Measurements from ENCODE around the gene MRPL28. TPM values are rescaled to one million over a fixed set of nuclear protein-coding genes. Genes with fewer than 3 reads are reported as not detected.

MRPL28 gene
- total RNA-seq, 2 experiments from 2014 or later = 76.8 to 77.3 TPM

DNA sequence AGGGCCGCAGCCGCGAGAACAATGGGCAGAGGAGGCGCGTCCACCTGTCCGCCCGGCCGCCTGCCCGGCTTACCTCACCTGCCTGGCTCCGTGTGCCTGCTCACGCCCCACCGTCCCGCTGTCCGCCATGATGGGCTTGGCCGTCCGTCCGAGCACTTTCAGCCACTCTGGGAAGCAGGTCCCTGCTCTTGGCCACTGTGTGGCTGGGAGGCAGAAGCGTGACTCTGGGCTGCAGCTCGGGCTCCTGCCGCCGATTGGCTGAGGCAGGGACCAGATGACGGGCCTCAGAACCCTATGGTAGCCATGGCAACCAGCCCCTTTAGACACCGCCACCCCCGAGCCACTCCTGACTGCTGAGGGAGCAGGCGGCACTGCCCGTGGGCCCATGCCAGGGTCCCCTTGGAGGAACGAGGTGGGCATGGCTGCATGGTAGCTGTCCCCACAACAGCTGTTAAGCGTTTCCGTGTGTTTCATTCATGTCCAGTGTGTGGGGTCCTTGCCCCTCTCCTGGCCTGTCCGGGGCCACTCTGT is 8.9 kb downstream of the MRPL28 start:
- Mint-ChIP-seq H3K9me3 (no peaks in the 10 kb centered on the region), H3K4me1 (ENCODE audit: low read depth) (peaks cover 6% of the 10 kb centered on the region), H3K36me3 (no peaks in the 10 kb centered on the region), H3K4me3 (no peak overlapping the region), H3K27ac (no peak overlapping the region), H3K27me3 (peaks cover 4% of the 10 kb centered on the region)
- no peak for DNase-seq
- ChIA-PET CTCF (interaction anchor here (0.7 to 3.2 kb wide), 19 partner anchors 9 to 315 kb away, joined by 3 to 52 read pairs (median 6); partner anchors contain the start of genes FAM234A and MRPL28), POLR2A (interaction anchor here (0.6 to 1.5 kb wide), 2 partner anchors 10 to 110 kb away, joined by 3 to 4 read pairs; partner anchors contain the start of gene MRPL28)
- intact Hi-C loops (cut with micrococcal nuclease) = loop anchor here (5.0 kb wide), 1 partner anchor 254 kb away; no protein-coding TSS in a partner anchor

DNA sequence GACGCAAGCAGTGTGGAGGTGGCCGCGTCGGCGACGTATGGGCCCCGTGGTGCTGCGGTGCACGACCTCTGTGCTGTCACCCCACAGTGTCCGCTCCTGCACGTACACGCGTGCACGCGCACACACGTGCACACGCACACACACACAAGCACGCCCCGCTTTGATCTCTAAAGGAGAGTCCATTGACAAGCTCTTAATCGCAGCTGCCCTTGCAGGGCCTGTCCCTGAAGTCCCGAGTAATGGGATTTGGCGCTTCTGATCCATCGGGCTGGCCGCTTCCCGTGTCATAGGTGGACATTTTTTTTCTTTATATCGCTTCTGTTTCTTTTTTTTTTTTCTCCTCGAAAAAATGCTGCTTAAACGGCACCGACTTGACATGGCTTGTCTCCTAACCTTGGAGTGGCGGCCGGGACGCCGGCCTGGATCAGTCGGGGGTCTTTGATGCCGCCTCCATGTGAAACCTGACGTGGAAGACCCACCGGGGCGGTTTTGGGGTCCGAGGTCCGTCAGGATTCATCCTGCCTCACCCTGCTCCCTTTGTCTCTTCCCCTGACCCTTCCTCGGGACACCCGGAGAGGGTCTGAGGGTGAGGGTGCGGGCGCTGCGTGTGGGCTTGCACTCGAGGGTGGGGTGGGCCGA is 9.5 kb downstream of the MRPL28 start:
- intact Hi-C loops (cut with micrococcal nuclease) = loop anchor here (5.0 kb wide), 1 partner anchor 254 kb away; no protein-coding TSS in a partner anchor
- Mint-ChIP-seq H3K9me3 (no peaks in the 10 kb centered on the region), H3K27me3 (peaks cover 4% of the 10 kb centered on the region), H3K27ac (no peak overlapping the region), H3K4me1 (ENCODE audit: low read depth) (peaks cover 6% of the 10 kb centered on the region), H3K4me3 (no peak overlapping the region), H3K36me3 (no peaks in the 10 kb centered on the region)
- ChIA-PET POLR2A (no interaction called here), CTCF (interaction anchor here (0.9 to 3.2 kb wide), 7 partner anchors 10 to 264 kb away, joined by 3 to 52 read pairs (median 6); no protein-coding TSS in a partner anchor)
- no peak for DNase-seq

GRCh38 chr16:359871-360697 is 10.3 kb downstream of the MRPL28 start:
- no peak overlapping the region for H3K4me3 Mint-ChIP-seq
- DNase-seq = no peak
- H3K27me3 Mint-ChIP-seq = peaks cover 4% of the 10 kb centered on the region
- intact Hi-C loops (cut with micrococcal nuclease) = loop anchor here (5.0 kb wide), 1 partner anchor 253 kb away; no protein-coding TSS in a partner anchor
- no peaks in the 10 kb centered on the region for H3K36me3 Mint-ChIP-seq
- POLR2A ChIA-PET = no interaction called here
- no peak overlapping the region for H3K27ac Mint-ChIP-seq
- no peaks in the 10 kb centered on the region for H3K9me3 Mint-ChIP-seq
- CTCF ChIA-PET = interaction anchor here (1.0 kb wide), 1 partner anchor 253 kb away, joined by 6 read pairs; no protein-coding TSS in a partner anchor
- peaks cover 11% of the 10 kb centered on the region for H3K4me1 Mint-ChIP-seq (ENCODE audit: low read depth)

DNA sequence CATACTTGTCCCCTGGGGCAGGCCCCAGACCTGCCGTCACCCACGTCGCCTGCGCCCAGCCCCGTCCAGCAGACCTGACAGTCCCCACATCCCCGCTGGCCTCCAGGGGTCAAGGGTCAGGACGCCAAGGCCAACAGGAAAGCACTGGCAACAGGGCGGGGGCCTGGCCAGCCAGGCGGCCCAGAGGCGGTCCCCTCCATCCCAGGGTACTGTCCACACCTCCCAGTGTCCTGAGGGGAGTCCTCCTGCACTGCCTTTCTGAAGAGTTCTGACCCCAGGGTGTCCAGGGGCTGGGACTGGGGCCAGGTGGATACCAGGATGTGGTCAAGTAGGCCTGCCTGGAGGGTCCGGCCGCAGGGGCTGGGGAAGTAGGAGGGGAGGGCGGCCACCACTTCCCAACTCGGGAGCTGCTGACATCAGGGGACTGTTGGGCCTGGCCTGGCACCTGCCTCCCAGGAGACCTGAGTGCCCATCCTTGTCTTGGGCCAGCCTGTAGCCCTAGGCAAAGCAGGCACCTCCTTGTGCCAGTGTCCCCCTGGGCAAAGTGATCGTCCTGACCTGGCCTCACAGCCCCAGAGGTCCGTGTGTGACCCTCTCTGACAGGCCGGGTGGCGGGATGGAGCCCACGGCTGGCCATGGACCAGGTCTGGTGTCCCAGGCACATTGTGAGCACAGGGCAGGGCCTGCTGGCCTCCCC is 11.1 kb downstream of the MRPL28 start:
- Mint-ChIP-seq H3K4me1 (ENCODE audit: low read depth) (peaks cover 16% of the 10 kb centered on the region), H3K27me3 (peaks cover 4% of the 10 kb centered on the region), H3K9me3 (no peaks in the 10 kb centered on the region), H3K27ac (no peak overlapping the region), H3K36me3 (no peaks in the 10 kb centered on the region), H3K4me3 (no peak overlapping the region)
- no peak for DNase-seq
- POLR2A ChIA-PET = no interaction called here
- CTCF ChIA-PET = no interaction called here
- intact Hi-C loops (cut with micrococcal nuclease) = no loop called here

GRCh38 chr16:356741-357140 is 13.6 kb downstream of the MRPL28 start:
- ChIA-PET CTCF (interaction anchor here (1.1 to 1.2 kb wide), 3 partner anchors 26 to 131 kb away, joined by 3 to 4 read pairs (median 3); no protein-coding TSS in a partner anchor), POLR2A (interaction anchor here (0.8 kb wide), 1 partner anchor 175 kb away, joined by 3 read pairs; no protein-coding TSS in a partner anchor)
- Mint-ChIP-seq H3K36me3 (no peaks in the 10 kb centered on the region), H3K4me3 (no peak overlapping the region), H3K4me1 (ENCODE audit: low read depth) (peaks cover 18% of the 10 kb centered on the region), H3K27ac (no peak overlapping the region), H3K27me3 (no peaks in the 10 kb centered on the region), H3K9me3 (no peaks in the 10 kb centered on the region)
- intact Hi-C loops (cut with micrococcal nuclease) = no loop called here
- DNase-seq = no peak

GRCh38 chr16:354971-355461 is 15.3 kb downstream of the MRPL28 start:
- POLR2A ChIA-PET = interaction anchor here (1.1 kb wide), 1 partner anchor 120 kb away, joined by 5 read pairs; the partner anchor contains the start of gene FAM234A
- peaks cover 4% of the 10 kb centered on the region for H3K36me3 Mint-ChIP-seq
- no peaks in the 10 kb centered on the region for H3K9me3 Mint-ChIP-seq
- peaks cover 28% of the 10 kb centered on the region for H3K4me1 Mint-ChIP-seq (ENCODE audit: low read depth)
- CTCF ChIA-PET = interaction anchor here (0.6 to 1.3 kb wide), 5 partner anchors 9 to 248 kb away, joined by 3 to 5 read pairs (median 3); no protein-coding TSS in a partner anchor
- H3K27me3 Mint-ChIP-seq = no peaks in the 10 kb centered on the region
- H3K27ac Mint-ChIP-seq = peak overlapping the region; percentile 65
- H3K4me3 Mint-ChIP-seq = no peak overlapping the region
- intact Hi-C loops (cut with micrococcal nuclease) = no loop called here
- no peak for DNase-seq

GRCh38 chr16:354291-354881 is 16.0 kb downstream of the MRPL28 start:
- Mint-ChIP-seq H3K27ac (peak overlapping the region; percentile 49), H3K27me3 (no peaks in the 10 kb centered on the region), H3K4me3 (no peak overlapping the region), H3K4me1 (ENCODE audit: low read depth) (peaks cover 34% of the 10 kb centered on the region), H3K36me3 (peaks cover 4% of the 10 kb centered on the region), H3K9me3 (no peaks in the 10 kb centered on the region)
- ChIA-PET CTCF (interaction anchor here (0.7 to 2.1 kb wide), 3 partner anchors 106 to 247 kb away, joined by 3 to 4 read pairs (median 3); no protein-coding TSS in a partner anchor), POLR2A (interaction anchor here (1.1 kb wide), 1 partner anchor 119 kb away, joined by 5 read pairs; the partner anchor contains the start of gene FAM234A)
- DNase-seq = no peak
- intact Hi-C loops (cut with micrococcal nuclease) = no loop called here

DNA sequence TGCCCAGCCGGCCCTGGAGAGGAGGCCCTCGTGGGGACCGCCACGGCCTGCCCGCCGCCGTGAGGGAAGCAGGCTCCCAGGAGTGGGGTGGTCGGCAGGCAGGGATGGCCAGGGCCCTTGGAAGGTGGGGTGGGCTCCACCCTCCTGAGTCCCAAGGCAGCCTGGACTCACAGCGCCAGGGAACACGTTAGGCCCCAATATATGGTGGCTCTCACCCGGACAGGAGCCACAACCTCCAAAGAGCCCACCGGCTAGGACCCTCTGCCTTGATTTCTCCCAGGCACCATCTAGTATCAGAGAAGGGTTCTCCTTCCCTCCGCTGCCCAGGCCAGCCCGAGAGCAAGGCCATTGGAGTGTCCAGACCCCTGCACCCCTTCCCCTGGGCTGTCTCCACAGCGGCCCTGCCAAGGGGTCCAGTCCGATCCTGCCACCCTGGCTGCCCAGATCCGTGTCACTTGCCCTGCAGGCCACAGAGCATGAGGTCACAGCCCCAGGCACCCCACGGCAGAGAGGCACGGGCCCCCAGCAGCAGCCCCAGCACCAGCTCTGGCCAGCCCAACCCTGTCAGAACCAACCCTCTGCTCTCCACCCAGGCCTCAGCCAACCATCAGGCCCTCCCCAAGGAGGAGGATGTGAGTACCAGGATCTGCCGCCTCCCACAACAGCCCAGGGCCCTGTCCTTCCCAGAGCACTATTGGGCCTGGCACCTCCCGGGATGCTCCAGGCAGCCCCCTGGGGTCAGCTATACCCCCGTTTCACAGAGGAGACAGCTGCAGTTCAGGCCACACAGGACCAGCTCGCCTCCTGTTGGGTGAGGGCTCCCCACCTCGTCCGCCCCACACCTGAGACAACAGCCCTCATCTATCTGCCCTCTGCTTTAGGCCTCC is 16.7 kb downstream of the MRPL28 start:
- ChIA-PET CTCF (interaction anchor here (1.8 to 2.1 kb wide), 2 partner anchors 118 to 247 kb away, joined by 4 to 9 read pairs; partner anchors contain the start of gene FAM234A), POLR2A (interaction anchor here (1.9 kb wide), 1 partner anchor 300 kb away, joined by 4 read pairs; the partner anchor contains the start of genes POLR3K and SNRNP25)
- Mint-ChIP-seq H3K27me3 (no peaks in the 10 kb centered on the region), H3K36me3 (peaks cover 4% of the 10 kb centered on the region), H3K9me3 (no peaks in the 10 kb centered on the region), H3K4me3 (no peak overlapping the region), H3K4me1 (ENCODE audit: low read depth) (peaks cover 38% of the 10 kb centered on the region), H3K27ac (peak overlapping the region; percentile 49)
- intact Hi-C loops (cut with micrococcal nuclease) = loop anchor here (2.0 kb wide), 3 partner anchors 17 to 119 kb away; partner anchors contain the start of genes DECR2, FAM234A and MRPL28
- no peak for DNase-seq

DNA sequence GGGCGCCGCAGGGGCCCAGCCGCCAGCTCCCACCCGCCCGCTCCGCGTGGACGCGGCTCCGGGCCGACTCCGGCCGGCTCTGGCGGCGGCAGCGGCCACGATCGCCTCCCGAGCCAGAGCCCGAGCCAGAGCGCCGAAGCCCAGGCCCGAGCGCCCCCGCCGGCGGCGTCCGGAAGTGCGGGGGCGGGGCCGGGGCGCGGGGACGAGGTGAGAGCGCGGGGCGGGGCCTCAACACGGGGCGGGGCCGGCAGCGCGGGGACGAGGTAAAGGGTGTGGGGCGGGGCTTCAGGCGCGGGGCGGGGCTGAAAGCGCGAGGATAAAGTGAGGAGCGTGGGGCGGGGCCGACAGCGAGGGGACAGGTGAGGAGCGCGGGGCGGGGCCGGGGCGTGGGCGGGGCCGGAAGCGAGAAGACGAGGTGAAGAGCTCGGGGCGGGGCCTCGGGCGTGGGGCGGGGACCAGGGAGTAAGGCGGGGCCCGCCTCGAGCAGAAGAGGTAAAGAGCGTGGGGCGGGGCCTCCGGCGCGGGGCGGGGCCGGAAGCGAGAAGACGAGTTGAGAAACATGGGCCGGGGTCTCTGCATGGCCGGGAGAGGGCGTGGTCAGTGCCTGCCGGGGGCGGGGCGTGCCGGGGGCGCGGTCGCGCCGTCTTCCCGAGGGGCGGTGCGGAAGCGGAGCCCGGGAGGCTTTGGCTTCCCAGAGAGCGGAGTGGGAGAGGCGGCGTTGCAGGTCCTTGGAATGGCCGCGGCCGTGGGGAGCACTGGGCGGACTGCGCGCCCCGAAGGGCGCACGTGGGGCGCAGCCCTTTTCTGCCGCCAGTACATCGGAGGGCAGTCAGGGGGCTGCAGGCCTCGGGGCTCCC is 17.6 kb downstream of the MRPL28 start, which contains the start of gene AXIN1:
Gene AXIN1, minus strand, starts transcription at position 177 of the 857 bp plus-strand sequence. CDS start 5,698 bp downstream, outside the sequence.
- CTCF ChIA-PET = interaction anchor here (1.8 to 2.1 kb wide), 2 partner anchors 118 to 246 kb away, joined by 4 to 9 read pairs; partner anchors contain the start of gene FAM234A
- peak within 1 kb of the TSS; percentile 81 for H3K4me3 Mint-ChIP-seq
- peaks cover 4% of the 10 kb centered on the region for H3K36me3 Mint-ChIP-seq
- no peaks in the 10 kb centered on the region for H3K27me3 Mint-ChIP-seq
- POLR2A ChIA-PET = interaction anchor here (1.9 kb wide), 1 partner anchor 299 kb away, joined by 4 read pairs; the partner anchor contains the start of genes POLR3K and SNRNP25
- H3K4me1 Mint-ChIP-seq (ENCODE audit: low read depth) = peaks cover 44% of the 10 kb centered on the region
- intact Hi-C loops (cut with micrococcal nuclease) = loop anchor here (2.0 kb wide), 3 partner anchors 18 to 118 kb away; partner anchors contain the start of genes DECR2, FAM234A and MRPL28
- peak within 1 kb of the TSS; percentile 77 for H3K27ac Mint-ChIP-seq
- DNase-seq = peak; percentile 100
- no peaks in the 10 kb centered on the region for H3K9me3 Mint-ChIP-seq
